HG03571 (cell line): ENCODE measurements around the gene WSCD1.

Source experiments
- ATAC-seq: cut with Tn5 transposase; IDR thresholded peaks from one replicate; pipeline ENCODE4 v1.9.1; 2021; ENCODE audit not compliant: unreplicated experiment

Gene WSCD1

DNA sequence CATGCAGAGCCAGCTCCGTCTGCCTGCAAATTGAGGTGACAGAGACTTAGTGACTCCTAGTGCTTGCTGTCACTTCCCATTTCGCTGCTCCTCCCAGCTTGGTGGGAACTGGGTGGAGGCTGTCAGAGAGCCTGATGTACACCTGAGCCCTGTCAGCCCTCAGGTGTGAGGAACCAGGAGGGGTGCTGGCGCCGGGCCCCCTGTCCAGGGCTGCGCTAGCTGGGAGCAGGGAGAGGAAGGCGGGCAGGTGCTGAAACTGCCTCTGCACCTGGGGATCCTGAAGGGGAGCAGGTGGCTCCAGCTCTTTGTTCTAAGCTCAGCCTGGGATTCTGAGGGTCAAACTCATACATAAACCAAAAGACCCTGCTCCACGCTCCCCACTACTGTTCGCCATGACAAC is 10.8 kb upstream of the WSCD1 start:
- no peak for ATAC-seq

DNA sequence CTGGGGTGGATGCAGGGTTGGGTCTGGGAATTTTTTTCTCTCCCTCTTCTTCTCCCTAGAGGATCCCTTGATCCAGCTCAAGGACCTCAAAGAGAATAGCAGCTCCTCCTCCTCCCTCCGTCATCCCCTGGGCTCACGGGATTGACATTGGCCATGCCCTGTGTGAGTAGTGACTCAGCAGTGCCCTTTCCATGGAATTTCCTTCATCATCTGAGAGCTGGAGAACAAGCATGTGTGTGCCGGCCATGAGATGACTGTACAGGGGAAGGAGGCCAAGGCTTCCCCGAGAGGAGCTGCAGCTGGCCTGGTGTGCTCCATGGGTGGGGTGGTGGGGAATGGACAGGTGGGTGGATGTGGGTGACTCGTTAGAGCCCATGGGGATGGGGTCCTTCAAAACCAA is 8.9 kb upstream of the WSCD1 start:
- ATAC-seq = no peak

- no peak for ATAC-seq
Measured at GRCh38 chr17:6064868-6065267, 5.3 kb upstream of the WSCD1 start.

DNA sequence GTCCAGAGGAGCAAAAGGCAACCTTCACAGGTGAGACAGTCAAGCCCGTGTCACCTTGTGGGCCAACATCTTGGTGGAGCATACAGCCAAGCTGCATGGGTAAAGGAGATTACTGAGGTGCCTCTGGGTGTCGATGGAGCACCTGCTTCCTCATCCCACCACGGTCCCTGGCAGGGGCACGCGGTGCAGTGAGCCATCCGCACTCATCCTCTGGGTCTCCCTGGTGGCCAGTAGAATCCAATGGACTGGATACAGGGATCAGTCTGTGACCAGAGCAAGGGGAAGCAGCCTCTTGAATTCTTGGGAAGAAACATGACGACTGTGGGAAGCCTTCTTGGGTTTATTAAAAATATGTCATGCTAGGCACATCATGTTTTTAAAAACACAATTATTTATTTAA is 4.8 kb upstream of the WSCD1 start:
- no peak for ATAC-seq

DNA sequence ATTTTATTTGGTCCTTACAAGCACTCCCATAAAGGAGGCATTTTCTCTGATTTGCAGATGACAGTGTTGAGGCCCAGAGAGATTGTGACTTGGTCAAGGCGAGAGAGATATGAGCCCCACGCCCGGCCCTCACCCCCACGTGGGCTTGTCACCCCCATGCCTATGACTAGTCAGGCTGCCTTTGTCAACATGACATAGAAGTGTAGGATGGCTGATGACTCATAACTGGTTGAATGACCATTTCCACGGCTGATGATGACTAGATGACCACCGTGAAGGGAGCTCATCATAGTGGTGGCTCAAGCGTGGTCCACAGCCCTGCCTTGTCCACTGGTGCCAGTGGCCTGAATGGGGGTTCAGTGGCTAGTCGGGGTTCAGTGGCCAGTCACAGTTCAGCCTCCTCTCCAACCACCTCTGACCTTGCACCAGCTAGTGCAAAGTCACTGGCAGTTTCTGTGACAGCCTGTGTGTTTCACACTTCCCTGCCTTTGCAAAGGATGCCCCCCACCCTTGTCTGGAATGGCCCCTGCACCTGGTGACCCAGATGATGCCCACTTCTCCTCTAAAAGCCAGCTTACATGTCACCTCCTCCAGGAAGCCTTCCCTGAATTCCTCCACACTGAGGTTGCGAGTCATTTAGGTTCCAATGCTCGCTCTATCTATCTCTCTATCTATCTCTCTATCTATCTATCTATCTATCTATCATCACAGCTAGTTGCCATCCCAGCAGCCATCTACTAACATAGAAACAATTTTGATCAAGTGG is 3.8 kb upstream of the WSCD1 start:
- ATAC-seq = no peak

DNA sequence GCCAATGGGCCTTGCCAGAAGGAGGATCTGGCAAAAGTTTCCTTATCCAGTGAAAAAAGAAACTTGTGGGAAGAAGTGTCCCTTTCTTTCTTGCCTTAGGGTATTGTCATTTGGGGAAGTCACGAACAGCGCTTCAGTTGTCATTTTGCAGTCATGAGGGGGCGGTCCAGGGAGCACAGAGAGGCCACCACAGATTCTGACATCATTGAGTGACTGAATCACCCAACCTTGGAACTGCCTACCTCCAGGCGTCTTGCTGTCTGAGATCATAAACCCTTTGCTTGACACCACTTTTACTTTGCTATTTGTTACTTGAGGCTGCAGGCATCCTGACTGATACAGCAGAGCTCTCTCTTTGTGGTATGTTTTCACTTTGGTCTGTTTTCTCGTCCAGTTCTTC is 3.1 kb upstream of the WSCD1 start:
- no peak for ATAC-seq

- no peak for ATAC-seq
Measured at GRCh38 chr17:6070430-6070912, 292 bp downstream of the WSCD1 start.

DNA sequence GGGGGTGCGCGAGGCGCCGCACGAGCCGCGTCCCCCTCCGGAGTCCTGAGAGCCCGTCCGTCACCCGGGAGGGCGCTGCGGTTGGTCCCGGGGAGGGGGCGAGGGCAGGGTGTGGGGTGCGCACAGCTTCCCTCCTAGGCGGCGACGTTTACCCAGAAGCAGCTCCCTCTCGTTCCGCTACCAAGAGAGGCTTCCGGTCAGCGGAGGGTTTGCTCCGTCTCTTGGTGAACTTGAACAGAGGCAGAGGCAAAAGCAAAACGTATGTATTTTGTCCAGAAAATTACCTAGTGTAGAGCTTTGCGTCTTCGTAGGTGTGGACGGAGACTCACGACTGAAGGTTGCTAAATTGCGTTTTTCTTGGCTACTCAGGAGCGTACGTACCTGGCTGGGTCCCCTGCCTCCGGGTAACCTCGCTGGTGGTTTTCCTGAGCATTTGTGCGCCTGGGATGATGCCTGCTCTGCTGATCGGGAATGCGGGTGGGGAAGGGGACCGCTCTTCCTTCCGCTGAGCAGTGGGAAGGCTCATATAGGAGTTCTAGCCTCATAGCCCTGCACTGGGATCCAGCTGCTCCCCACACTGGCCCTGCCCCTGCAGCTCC is 833 bp downstream of the WSCD1 start:
- ATAC-seq = no peak

- ATAC-seq = no peak
Measured at GRCh38 chr17:6071528-6072065, 1.4 kb downstream of the WSCD1 start.

DNA sequence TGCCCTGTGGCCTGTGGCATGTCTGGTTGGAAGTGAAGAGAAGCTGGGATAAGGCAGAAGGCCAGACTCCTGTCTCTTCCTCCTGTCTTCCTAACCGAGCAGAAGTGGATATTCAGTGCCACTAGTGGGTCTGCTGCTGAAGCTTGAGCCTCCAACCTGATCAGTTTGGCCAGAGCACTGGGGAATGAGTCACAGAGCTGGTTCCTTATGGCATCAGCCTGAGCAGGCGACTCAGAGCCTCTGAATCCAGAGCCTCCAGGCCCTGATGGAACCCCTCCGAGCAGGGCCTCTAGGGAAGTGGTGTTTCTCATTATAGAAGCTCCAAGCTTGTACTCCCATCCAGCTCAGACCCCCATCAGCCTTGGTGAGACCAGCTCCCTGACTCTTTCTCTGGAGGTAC is 2.0 kb downstream of the WSCD1 start:
- no peak for ATAC-seq

DNA sequence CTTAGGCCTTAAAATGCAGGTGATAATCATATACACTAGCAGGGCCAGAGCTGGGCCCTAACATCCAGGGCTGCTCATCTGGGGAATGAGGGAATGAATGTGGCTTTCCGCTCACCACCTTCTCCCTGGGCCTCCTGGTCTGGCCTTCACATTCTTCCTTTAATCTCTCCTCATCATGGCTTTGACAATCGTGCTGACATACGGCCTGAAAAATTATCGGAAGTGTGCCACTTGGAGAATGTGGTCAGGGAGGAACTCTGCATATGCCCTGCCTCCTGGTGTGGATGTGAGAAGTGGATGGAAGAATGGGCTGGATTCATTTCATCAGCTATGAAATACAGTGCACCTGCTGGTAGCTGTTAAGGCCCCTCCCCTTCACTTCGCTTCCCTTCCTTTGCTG is 2.4 kb downstream of the WSCD1 start:
- ATAC-seq = no peak

DNA sequence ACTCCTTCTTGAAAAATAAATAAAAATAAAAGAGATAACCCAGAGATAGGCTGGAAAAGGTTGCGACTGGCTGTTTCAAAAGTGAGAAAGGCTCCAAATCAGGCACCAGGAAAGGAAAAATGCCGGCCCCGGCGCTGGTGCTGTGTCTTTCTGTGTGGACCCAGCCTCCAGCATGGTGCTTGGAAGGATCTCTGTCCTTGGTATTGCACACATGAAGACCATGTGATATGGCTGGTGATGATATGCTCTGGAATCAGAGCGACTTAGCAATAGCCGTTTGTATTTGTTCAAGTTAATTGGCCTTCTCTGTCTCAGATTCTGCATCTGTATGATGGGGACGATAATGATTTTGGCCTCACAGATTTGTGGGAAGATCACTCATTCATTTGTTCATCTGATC is 3.4 kb downstream of the WSCD1 start:
- no peak for ATAC-seq

DNA sequence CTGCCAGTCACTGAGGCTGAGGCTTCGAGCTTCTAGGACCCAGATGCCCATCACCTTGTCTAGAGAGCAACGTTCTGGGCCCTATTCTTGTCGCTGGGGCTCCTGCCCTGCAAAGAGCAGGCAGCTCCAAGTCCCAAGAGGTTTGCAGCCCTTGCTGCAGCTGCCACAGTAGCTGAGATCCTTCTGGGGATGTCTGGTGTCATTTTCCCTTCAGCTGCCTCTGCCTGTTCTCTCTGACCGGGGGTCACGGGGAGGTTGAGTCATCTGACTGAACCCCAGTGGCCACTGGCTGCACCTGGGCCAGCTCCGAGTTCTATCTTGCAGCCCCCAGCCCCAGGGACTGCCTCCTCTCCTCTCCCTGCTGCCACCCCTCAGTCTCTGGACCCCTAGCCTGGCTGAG is 4.9 kb downstream of the WSCD1 start:
- ATAC-seq = no peak

GRCh38 chr17:6075845-6076244 is 5.7 kb downstream of the WSCD1 start:
- no peak for ATAC-seq

- no peak for ATAC-seq
Measured at GRCh38 chr17:6077752-6078151, 7.6 kb downstream of the WSCD1 start.

DNA sequence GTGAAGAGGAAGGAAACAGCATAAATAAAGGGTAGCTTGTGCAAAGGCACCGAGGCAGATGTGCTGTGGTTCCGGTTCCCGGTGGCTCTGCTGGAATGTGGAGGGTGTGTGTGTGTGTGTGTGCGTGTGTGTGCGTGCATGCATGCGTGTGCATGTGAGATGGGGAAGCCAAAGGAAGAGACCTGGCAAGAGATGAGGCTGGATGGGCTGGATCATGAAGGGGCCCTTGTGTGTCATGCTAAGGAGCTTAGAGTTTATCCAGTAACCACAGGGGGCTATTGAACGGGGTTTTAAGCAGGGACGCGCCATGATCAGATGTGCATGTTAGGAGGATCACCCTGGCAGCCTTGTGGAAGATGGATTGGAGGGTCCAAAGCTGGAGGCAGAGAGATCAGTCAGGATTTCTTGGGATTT is 8.3 kb downstream of the WSCD1 start:
- no peak for ATAC-seq

GRCh38 chr17:6079155-6079888 is 9.1 kb downstream of the WSCD1 start:
- ATAC-seq = no peak

DNA sequence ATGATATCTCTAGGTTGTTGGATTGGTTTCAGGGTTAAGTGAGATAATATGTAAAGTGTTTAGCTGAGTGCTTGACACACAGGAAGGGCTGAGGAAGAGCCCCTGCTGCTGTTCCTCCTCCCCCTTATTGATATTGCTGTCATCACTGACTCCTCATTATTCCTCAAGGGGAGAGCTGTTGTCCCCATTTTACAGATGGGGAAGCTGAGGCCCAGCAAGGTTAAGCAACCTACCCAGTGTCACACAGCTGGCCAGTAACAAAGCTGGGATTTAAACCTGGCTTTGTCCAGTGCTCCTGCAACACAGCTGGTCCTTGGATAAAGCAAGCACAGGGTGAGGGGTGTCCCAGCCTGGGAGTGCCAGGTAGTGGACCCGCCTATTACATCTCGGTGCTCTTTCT is 9.8 kb downstream of the WSCD1 start:
- ATAC-seq = no peak

GRCh38 chr17:6080711-6081430 is 10.7 kb downstream of the WSCD1 start:
- no peak for ATAC-seq

DNA sequence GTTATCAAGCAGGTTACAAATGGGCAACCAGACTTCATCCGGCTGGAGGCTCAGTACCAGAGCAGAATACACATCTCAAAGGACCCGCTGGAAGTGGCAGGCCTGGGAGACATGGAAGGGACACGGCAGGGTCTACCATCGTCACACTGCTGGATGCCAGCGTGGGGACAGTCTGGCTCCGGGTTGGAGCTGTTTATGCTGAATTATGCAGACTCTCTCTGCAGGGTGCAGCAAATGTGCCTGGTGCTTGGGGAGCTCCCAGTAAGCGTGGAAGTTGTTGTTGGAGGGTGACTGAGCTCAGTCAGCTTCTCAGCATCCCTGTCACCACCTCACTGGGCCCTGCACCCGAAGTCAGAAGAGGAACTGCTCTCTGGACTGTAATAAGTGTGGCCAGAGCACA is 12.2 kb downstream of the WSCD1 start:
- no peak for ATAC-seq
